ENCODE measurements around the gene SH3BP2. TPM values are rescaled to one million over a fixed set of nuclear protein-coding genes. Genes with fewer than 3 reads are reported as not detected.
A peak's percentile ranks its signal among the peaks of the same experiment; 100 is the strongest.

The SH3BP2 gene
- total and polyA plus RNA-seq, 10 of the 15 experiments (the other 5 are each of a cell fraction or from before 2014, with no cell fraction given), result 1.1 to 61.8 (median 23.9) TPM

GRCh38 chr4:2829933-2830451 is 37.1 kb downstream of the SH3BP2 start:
- H3K9ac ChIP-seq (ENCODE audit: control insufficient read depth, insufficient read depth, low read length), result no peak overlapping the region
- POLR2A ChIA-PET, result no interaction called here
- no peak overlapping the region for H3K27ac ChIP-seq (ENCODE audit: control insufficient read depth, insufficient read depth)
- peaks cover 24% of the 10 kb centered on the region for H3K4me1 ChIP-seq (ENCODE audit: control insufficient read depth, insufficient read depth, low read length)
- WGBS (ENCODE audit: insufficient coverage, insufficient replicate concordance, low lambda C conversion rate, missing lambda C conversion rate), result 96% methylated on average over 19 of the region's 19 CpGs
- no peak overlapping the region for H2AFZ ChIP-seq (ENCODE audit: control insufficient read depth, low read depth, low read length)
- peaks cover 13 to 32% of the 10 kb centered on the region in 2 experiments; a peak in 3 of 4 replicates for H3K36me3 ChIP-seq (ENCODE audit: control insufficient read depth in 2 of 2, insufficient read depth in 2 of 2, low read length in 1 of 2)
- ATAC-seq (no peak), DNase-seq (ENCODE audit: low read depth, low spot score) (no peak), FAIRE-seq (no peak)
- H3K4me3 ChIP-seq, result no peak overlapping the region
- no peaks in the 10 kb centered on the region for H4K20me1 ChIP-seq (ENCODE audit: control insufficient read depth, insufficient read depth)
- TF ChIP-seq SPI1 (IDR thresholded peaks at IDR 0.05; ENCODE audit: borderline replicate concordance, insufficient read depth, low read depth, low read length), result no peak
- TF ChIP-seq POLR2A (IDR thresholded peaks at IDR 0.05; ENCODE audit: low read depth, low read length), result peak; percentile 25; the same call in 1 of the 2 replicates
- no peak for TF ChIP-seq CEBPZ (IDR thresholded peaks at IDR 0.05; ENCODE audit: low read depth, low read length)
- TF ChIP-seq CBX5 (IDR thresholded peaks at IDR 0.05; ENCODE audit: low read depth), result no peak
- TF ChIP-seq POLR2AphosphoS2 (IDR thresholded peaks at IDR 0.05; ENCODE audit: low read depth, low read length), result no peak
- SMC1A ChIA-PET (ENCODE audit: uncharacterized antibody, unreplicated experiment), result no interaction called here
- no peak overlapping the region for H3K4me2 ChIP-seq (ENCODE audit: control insufficient read depth, insufficient read depth)
- in situ Hi-C loops (cut with MboI) (no loop called here), intact Hi-C loops (cut with micrococcal nuclease; ENCODE audit: unreplicated experiment) (no loop called here)
- CTCF ChIA-PET, result no interaction called here
- H3K27me3 ChIP-seq (replicated peaks in 1 of 2; ENCODE audit: control insufficient read depth in 2 of 2, insufficient read depth in 2 of 2, low read length in 1 of 2), result no peaks in the 10 kb centered on the region
- RAD21 ChIA-PET (ENCODE audit: unreplicated experiment), result no interaction called here
- no peaks in the 10 kb centered on the region for H3K9me3 ChIP-seq (replicated peaks; ENCODE audit: control insufficient read depth, insufficient read depth, low read length)
- no peaks in the 10 kb centered on the region for H3K79me2 ChIP-seq (ENCODE audit: control insufficient read depth, insufficient read depth, low read length)
- BruUV-seq (replicated peaks), result no TSS peak
